HG03025 (cell line): Measurements from ENCODE around the gene GALNT4.

Source experiments
- ATAC-seq: cut with Tn5 transposase; IDR thresholded peaks from one replicate; pipeline ENCODE4 v1.9.1; 2021; ENCODE audit warnings: mild to moderate bottlenecking, moderate library complexity; ENCODE audit not compliant: unreplicated experiment, low FRiP score

Gene GALNT4

GRCh38 chr12:89524541-89525304 is at the start of gene GALNT4:
GALNT4 (minus strand) TSS chr12:89524796; CDS start chr12:89524549, 247 bp downstream.
- ATAC-seq: peak; percentile 75

- ATAC-seq: no peak
These were observed 48.6 kb upstream of the GALNT4 start for GRCh38 chr12:89573051-89573810.

GRCh38 chr12:89571491-89572195 is 47.0 kb upstream of the GALNT4 start:
- ATAC-seq: no peak

GRCh38 chr12:89568484-89568883 is 43.9 kb upstream of the GALNT4 start:
- no peak for ATAC-seq

GRCh38 chr12:89567691-89568239 is 43.2 kb upstream of the GALNT4 start:
- ATAC-seq: no peak

GRCh38 chr12:89566615-89567014 is 42.0 kb upstream of the GALNT4 start:
- ATAC-seq: no peak

- no peak for ATAC-seq
These were observed 40.4 kb upstream of the GALNT4 start for GRCh38 chr12:89565002-89565401.

GRCh38 chr12:89559753-89560152 is 35.2 kb upstream of the GALNT4 start:
- no peak for ATAC-seq

GRCh38 chr12:89556976-89557375 is 32.4 kb upstream of the GALNT4 start:
- no peak for ATAC-seq

GRCh38 chr12:89552376-89552775 is 27.8 kb upstream of the GALNT4 start:
- no peak for ATAC-seq

GRCh38 chr12:89551747-89552146 is 27.2 kb upstream of the GALNT4 start:
- ATAC-seq: no peak

- ATAC-seq: no peak
These were observed 22.5 kb upstream of the GALNT4 start for GRCh38 chr12:89547101-89547500.

- no peak for ATAC-seq
These were observed 21.6 kb upstream of the GALNT4 start for GRCh38 chr12:89546151-89546550.

- ATAC-seq: no peak
These were observed 20.1 kb upstream of the GALNT4 start for GRCh38 chr12:89544681-89545184.

GRCh38 chr12:89544022-89544421 is 19.4 kb upstream of the GALNT4 start:
- ATAC-seq: no peak

GRCh38 chr12:89542912-89543592 is 18.5 kb upstream of the GALNT4 start:
- no peak for ATAC-seq

GRCh38 chr12:89542236-89542635 is 17.6 kb upstream of the GALNT4 start:
- no peak for ATAC-seq

GRCh38 chr12:89540586-89540985 is 16.0 kb upstream of the GALNT4 start:
- ATAC-seq: no peak

- no peak for ATAC-seq
These were observed 15.0 kb upstream of the GALNT4 start for GRCh38 chr12:89539426-89540223.
